Stomach (tissue), 4 donors: Measurements from ENCODE around the gene PLTP.
A peak's percentile ranks its signal among the peaks of the same experiment; 100 is the strongest.

Source experiments
- POLR2A ChIP-seq, 4 donors: fragments of 450-650 bp; IDR thresholded peaks; one replicate each; pipeline ENCODE4 v1.6.1; 2016; ENCODE audit warnings: antibody characterized with exemption in 4 of 4, control low read depth in 2 of 4, mild to moderate bottlenecking in 1 of 4, moderate library complexity in 1 of 4
- POLR2AphosphoS5 ChIP-seq, 3 donors: sonication (generic); formaldehyde crosslinking; IDR thresholded peaks; one replicate each; pipeline ENCODE4 v1.6.1; 2016; ENCODE audit warnings: antibody characterized with exemption in 3 of 3
- TF ChIP-seq, protein P1 (sequence below), 7 experiments: fragments of 450-650 bp in 4 of 7; fragments of 200-600 bp in 3 of 7; sonication (generic) in 3 of 7; IDR thresholded peaks; one replicate each; pipeline ENCODE4 v1.5.1; 2016 to 2019; ENCODE audit warnings: antibody characterized with exemption in 7 of 7, control low read depth in 2 of 7, mild to moderate bottlenecking in 1 of 7

DNA sequence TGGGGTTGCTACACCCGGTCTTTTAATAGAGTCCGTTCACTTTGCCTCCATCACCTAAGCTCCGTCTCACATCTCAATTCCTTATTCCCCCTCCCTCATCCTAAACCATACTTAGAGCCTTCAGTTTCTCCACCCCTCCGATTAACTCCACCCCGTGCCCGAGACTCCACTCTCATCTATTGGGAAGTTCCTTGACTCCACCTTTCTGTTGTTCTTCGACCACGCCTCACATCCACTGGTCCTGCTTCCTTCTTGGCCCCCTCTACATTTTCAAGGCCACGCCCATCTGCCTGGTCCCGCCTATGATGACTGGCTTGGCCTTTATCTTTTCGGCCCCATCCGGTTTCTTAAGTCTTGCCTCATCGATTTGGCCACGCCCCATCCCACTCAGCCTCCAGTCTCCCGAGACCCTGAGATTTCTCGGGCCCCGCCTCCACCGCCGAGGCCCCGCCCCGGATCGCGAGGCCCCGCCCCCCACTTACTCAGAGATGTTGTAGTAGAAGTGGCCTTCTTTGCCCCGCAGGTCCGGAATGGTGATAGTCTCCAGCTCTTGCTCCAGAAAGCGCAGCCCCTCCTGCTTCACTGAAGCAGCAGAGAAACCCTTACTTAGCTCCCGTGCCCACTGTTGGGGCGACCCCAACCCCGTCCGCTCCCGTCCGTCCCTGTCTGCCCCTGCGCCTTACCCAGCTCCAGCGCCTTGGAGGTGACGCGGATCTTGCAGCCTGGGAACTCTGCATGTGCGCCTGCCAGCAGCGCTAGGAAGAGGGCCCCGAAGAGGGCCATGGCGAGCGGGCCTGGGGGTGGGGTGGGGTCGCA, 1.1 kb downstream of the PLTP start:
- TF ChIP-seq POLR2AphosphoS5 (IDR thresholded peaks at IDR 0.05) (peak in 2 of 3 donors; percentile 70 to 87), POLR2A (IDR thresholded peaks at IDR 0.05) (no peak)
- TF ChIP-seq, protein P1, sequence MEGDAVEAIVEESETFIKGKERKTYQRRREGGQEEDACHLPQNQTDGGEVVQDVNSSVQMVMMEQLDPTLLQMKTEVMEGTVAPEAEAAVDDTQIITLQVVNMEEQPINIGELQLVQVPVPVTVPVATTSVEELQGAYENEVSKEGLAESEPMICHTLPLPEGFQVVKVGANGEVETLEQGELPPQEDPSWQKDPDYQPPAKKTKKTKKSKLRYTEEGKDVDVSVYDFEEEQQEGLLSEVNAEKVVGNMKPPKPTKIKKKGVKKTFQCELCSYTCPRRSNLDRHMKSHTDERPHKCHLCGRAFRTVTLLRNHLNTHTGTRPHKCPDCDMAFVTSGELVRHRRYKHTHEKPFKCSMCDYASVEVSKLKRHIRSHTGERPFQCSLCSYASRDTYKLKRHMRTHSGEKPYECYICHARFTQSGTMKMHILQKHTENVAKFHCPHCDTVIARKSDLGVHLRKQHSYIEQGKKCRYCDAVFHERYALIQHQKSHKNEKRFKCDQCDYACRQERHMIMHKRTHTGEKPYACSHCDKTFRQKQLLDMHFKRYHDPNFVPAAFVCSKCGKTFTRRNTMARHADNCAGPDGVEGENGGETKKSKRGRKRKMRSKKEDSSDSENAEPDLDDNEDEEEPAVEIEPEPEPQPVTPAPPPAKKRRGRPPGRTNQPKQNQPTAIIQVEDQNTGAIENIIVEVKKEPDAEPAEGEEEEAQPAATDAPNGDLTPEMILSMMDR (IDR thresholded peaks at IDR 0.05), result no peak
